Measurements from ENCODE around the gene TRAPPC6A. TPM values are rescaled to one million over a fixed set of nuclear protein-coding genes. Genes with fewer than 3 reads are reported as not detected.

The TRAPPC6A gene
- total RNA-seq, 1 experiment from 2014 or later, result 26.9 TPM

DNA sequence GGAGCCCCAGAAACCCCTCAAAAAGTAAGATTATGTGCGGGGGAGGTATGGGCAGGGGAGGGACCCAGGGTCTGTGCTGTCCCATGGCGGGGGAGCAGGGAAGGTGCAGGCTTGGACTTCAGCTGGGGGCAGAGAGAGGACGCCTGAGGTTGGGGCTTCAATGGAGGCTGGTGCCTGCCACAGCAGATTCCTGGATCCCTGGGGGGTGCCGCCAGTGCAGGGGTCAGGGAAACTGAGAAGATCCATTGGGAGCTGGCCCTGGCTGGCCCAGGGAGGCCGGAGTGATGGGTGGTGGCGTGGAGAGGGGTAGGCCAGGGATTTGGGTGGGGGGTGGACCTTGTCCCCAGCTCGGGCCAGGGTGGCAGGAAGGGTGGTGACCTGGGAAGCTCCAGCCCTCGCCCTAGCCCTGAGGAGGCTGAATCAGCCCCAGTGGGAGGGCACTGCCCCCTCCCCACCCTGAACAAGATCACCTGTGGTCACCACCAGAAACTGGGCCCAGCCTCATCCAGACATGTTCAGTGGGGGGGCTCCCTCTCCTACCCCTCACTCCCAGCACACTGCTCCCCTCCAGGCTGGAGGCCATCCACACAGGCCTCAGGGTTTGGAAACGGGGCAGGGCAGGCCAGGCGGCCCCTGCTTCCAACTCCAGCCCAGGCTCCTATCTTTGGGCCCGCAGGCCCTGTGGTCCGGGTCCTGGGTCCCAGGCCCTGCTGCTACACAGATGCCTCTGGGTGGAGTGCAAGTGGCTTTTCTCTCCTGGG, 18.6 kb downstream of the TRAPPC6A start:
- Histone ChIP-seq H3K27ac (ENCODE audit: low read depth, low read length) (no peak overlapping the region), H3K4me3 (replicated peaks in 1 of 2; ENCODE audit: low read depth in 1 of 2, low read length in 2 of 2) (no peak overlapping the region), H2AFZ (ENCODE audit: low read depth, low read length, poor library complexity, severe bottlenecking) (no peak overlapping the region), H3K9me2 (ENCODE audit: insufficient read depth) (no peaks in the 10 kb centered on the region), H3K27me3 (ENCODE audit: insufficient read depth, low read length) (no peaks in the 10 kb centered on the region), H4K20me1 (ENCODE audit: insufficient read depth) (no peaks in the 10 kb centered on the region), H3K36me3 (ENCODE audit: control insufficient read depth in 1 of 2, insufficient read depth in 2 of 2, low read length in 2 of 2) (no peaks in the 10 kb centered on the region), H3K9me3 (ENCODE audit: control insufficient read depth in 1 of 2, insufficient read depth in 1 of 2, low read depth in 1 of 2, low read length in 2 of 2) (no peaks in the 10 kb centered on the region), H3K4me2 (ENCODE audit: low read length) (no peak overlapping the region), H3K9ac (ENCODE audit: low read length) (no peak overlapping the region), H3K4me1 (ENCODE audit: control insufficient read depth in 1 of 2, insufficient read depth in 2 of 2, low read length in 2 of 2) (peaks cover 24 to 54% of the 10 kb centered on the region in 2 experiments), H3K79me2 (ENCODE audit: insufficient read depth, low read length) (no peaks in the 10 kb centered on the region)
- ChIA-PET POLR2A (no interaction called here), RAD21 (ENCODE audit: low non-redundant PET in 1 of 2, low total read pairs in 2 of 2, uncharacterized antibody in 2 of 2, unreplicated experiment in 2 of 2) (no interaction called here), CTCF (no interaction called here)
- no TSS peak for BruUV-seq (replicated peaks)
- ATAC-seq (no peak), DNase-seq (ENCODE audit: low read depth, low spot score) (no peak)
- intact Hi-C loops (cut with micrococcal nuclease), result no loop called here
- no peak for TF ChIP-seq POLR2AphosphoS5 (IDR thresholded peaks at IDR 0.05; ENCODE audit: low read depth, low read length)
- TF ChIP-seq, protein P1, sequence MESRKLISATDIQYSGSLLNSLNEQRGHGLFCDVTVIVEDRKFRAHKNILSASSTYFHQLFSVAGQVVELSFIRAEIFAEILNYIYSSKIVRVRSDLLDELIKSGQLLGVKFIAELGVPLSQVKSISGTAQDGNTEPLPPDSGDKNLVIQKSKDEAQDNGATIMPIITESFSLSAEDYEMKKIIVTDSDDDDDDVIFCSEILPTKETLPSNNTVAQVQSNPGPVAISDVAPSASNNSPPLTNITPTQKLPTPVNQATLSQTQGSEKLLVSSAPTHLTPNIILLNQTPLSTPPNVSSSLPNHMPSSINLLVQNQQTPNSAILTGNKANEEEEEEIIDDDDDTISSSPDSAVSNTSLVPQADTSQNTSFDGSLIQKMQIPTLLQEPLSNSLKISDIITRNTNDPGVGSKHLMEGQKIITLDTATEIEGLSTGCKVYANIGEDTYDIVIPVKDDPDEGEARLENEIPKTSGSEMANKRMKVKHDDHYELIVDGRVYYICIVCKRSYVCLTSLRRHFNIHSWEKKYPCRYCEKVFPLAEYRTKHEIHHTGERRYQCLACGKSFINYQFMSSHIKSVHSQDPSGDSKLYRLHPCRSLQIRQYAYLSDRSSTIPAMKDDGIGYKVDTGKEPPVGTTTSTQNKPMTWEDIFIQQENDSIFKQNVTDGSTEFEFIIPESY (IDR thresholded peaks at IDR 0.05; ENCODE audit: extremely low read depth, insufficient replicate concordance, low read length), result no peak
- TF ChIP-seq ELF1 (IDR thresholded peaks at IDR 0.05; ENCODE audit: borderline replicate concordance, low read depth), result no peak
- TF ChIP-seq ZNF274 (IDR thresholded peaks at IDR 0.05; ENCODE audit: low read depth, low read length), result no peak
- TF ChIP-seq FOSL1 (IDR thresholded peaks at IDR 0.05; ENCODE audit: low read depth), result no peak
- TF ChIP-seq CBX3 (IDR thresholded peaks at IDR 0.05; ENCODE audit: low read depth), result no peak
- no peak for TF ChIP-seq EGR1 (IDR thresholded peaks at IDR 0.05; ENCODE audit: low read depth)
- TF ChIP-seq ZFX (IDR thresholded peaks at IDR 0.05), result no peak
- no peak for TF ChIP-seq CEBPB (IDR thresholded peaks at IDR 0.05; ENCODE audit: low read depth)
- TF ChIP-seq JUND (IDR thresholded peaks at IDR 0.05), result no peak
- TF ChIP-seq SIN3A (IDR thresholded peaks at IDR 0.05; ENCODE audit: low read depth), result no peak
- TF ChIP-seq TCF7L2 (IDR thresholded peaks at IDR 0.05; ENCODE audit: borderline replicate concordance, extremely low read depth, insufficient read depth, insufficient read length), result no peak
